ENCODE results near the gene KNDC1.

GRCh38 chr10:133200621-133201031 is 40.6 kb downstream of the KNDC1 start:
- TF ChIP-seq POLR2A (IDR thresholded peaks at IDR 0.05; ENCODE audit: low read depth, low read length) (no peak), CTCF (IDR thresholded peaks at IDR 0.05; ENCODE audit: extremely low read depth in 1 of 2, insufficient read depth in 1 of 2, low read depth in 1 of 2, low read length in 2 of 2) (no peak), EZH2 (IDR thresholded peaks at IDR 0.05; ENCODE audit: borderline replicate concordance, low read depth, low read length, severe bottlenecking) (no peak)
